Neural progenitor cell (in vitro differentiated cells): ENCODE data around the gene GMDS.

Experiments used
- CTCF ChIP-seq: fragments of 200-600 bp; sonication (generic); IDR thresholded peaks from 2 replicates; pipeline ENCODE4 v1.5.1; 2017; ENCODE audit warnings: antibody characterized with exemption, mild to moderate bottlenecking
- EZH2 ChIP-seq: fragments of 200-600 bp; sonication (generic); IDR thresholded peaks from 2 replicates; pipeline ENCODE4 v1.6.1; 2017; ENCODE audit warnings: antibody characterized with exemption, mild to moderate bottlenecking, moderate library complexity
- EZH2phosphoT487 ChIP-seq: fragments of 200-600 bp; sonication (generic); IDR thresholded peaks from 2 replicates; pipeline ENCODE4 v1.6.1; 2017; ENCODE audit warnings: antibody characterized with exemption

GRCh38 chr6:2244261-2245102 is 923 bp downstream of the GMDS start:
- TF ChIP-seq EZH2 (no peak), CTCF (no peak), EZH2phosphoT487 (no peak)
